ENCODE measurements around the gene AFF3.

Gene AFF3

DNA sequence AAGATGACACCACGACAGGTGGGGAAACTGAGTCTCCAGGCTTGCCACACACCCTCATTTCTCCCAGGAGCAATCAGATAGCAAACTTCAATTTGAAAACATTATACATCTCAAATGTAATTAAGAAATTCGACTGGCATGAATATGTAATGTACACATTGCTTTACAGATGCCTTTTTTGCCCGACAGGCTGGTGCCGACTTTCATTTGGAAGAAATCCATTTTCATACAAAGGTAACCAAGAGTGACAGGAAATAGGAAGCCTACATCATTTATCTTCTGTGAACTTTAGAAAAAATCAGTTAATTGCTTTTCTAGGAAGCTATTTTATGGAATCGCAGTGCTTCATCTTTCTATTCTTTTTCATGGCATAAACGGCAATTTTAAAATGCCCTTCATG is 140.3 kb downstream of the AFF3 start:
- DNase-seq = no peak

DNA sequence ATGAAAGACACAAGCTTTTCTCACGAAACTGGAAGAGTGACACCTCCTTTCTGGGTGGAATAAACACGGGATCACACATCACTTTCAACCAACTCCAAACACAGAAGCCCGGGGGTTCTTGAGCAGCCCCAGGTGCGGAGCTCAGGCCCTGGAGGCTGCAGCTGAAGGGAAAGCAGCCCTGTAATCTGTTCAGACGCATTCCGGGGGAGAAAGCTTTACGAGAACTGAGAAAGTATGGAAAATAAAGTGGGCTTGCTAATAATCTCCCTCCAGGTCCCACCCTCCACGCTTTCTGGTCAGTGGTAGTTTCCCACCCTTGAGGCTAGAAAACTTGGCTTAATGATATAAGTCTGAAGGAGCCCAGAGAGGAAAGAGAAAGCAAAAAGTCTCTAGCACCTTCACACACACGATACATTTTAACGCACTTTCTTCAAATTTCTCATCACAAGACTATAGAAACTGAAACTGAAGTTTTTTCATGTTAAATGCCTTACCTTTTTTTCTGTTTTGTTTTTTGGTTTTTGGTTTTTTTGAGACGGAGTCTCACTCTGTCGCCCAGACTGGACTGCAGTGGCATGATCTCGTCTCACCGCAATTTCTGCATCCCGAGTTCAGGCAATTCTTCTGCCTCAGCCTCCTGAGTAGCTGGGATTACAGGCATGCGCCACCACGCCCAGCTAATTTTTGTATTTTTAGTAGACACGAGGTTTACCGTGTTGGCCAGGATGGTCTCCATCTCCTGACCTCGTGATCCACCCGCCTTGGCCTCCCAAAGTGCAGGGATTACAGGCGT is 141.3 kb downstream of the AFF3 start:
- DNase-seq = no peak

DNA sequence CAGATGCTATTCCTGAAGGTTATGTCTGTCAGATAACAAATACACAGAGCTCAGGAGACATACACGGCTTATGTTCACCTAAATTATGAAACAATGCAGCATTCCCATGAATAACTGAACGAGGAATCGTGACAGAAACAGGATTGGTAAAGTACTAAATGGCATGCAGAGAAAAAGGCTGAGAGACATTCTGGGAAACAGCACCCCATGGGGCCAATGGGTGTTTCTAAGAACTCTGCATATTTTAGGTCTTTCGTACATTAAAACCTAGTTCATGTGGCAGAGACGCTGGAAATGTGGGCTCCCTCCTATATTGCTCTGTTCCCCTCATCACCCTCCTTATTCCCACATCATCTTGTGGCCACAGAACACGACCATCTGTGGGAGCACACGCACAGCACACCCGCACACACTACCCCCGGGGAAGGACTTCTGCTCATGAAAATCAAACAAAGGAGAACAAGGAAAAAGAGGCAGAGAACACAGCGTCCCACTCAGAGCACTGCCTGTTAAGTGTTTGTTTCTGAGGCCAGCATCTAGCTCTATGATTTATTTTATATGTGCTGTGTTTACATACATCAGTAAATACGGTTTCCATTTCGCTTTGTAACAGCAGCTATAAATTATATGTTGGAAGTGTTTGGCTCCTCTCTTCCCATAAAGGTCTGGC is 143.6 kb downstream of the AFF3 start:
- DNase-seq = no peak

DNA sequence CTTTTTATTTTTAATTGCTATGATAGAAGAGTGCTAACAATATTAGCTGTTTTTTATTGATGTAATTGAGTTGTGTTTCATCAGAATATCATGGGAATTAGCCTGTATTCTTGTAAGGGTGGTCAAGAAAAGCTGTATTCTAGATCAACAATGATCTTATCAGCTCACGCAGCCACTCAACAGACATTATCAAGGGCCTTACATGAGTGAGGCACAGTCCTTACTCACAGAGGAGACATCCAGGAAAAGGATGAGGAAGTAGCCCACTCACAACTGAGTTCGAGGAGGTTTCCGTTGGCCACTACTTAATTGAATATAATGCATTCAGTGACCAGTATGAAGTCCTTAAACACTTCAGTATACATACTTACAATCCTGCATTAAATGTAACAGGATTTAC is 152.5 kb downstream of the AFF3 start:
- no peak for DNase-seq

DNA sequence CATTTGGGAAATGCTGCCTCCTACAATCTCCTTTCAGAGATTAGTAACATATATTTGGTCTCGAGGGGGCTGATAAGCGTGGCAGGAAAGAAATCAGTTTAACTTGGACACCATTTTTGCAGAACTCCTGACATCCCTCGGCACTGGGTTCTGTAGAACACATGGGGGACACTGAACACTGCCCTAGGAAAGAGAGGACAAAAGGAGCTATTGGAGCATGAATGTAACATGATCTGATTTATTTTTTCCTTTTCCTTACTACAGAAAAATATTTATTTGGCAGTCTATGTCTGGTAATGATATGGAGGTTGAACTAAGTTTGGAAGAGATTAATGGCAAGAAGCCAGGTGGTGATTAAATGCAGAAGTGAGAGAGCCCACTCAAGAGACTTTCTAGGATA is 153.8 kb downstream of the AFF3 start:
- no peak for DNase-seq

DNA sequence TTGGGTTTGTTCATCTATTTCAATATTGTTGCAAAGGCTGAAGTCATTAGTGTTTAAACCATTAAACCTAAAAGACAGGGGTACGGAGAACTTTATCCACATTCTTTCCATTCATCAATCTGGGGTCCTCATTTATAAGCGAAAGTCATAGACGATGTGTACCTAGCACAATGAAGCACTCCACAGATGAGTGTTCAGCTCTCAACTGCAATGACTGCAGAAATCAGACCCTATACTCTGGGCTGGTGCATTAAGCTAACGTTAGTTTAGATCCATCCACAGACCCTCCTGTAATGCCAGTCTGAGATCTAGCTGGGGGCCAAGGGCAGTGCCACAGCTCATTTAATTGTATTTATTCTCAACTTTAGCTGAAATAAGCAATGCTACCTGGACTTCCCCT is 155.2 kb downstream of the AFF3 start:
- DNase-seq = no peak

DNA sequence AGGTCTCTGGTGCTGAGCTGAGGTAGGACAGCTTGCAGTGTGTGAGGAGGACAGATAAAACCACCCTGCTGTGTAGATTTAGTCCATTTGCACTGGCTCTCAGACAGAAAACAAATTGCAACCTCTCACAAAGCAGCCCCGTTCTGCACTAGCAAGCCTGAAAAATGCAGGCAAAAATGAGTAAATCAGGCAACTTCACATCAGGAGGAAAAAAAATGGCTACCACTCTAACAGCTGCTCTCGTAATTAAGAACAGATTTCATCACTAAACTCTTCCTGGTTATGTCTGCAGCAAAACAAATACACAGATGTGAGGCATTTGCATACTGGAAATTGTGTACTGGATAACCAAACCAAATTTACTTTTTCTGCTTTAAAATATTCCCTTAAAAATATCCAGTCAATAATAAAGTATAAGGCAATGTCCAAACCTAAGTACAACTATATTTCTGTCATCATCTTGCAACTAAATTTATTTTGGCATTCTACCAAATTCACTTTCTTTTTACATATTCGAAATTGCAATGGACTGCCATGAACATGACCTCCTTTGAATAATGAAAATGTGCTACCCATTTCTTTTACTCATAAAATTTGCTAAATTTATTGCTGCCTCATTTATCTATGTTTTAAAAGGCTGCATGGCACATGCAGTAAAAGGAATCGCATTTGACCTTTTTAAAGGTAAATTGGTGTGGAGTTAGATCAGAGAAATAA is 157.4 kb downstream of the AFF3 start:
- DNase-seq = no peak

DNA sequence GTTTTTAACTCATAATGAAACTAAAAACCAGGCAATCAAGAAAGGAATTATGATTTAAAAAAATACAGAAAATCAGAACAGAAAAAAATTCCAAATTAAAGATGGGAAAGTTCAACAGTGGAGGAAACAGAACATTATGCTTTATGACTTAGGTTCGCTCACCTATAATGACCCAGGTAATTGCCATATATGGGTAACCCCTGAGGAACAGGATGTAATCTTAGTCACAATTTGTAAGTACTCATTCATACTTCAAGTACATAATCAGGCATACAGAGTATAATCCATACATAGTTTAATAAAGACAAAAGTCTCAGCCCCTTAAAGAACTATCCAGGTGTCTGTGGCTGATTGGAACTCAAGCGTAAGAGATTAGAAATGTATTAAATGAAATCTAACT is 159.6 kb downstream of the AFF3 start:
- no peak for DNase-seq

DNA sequence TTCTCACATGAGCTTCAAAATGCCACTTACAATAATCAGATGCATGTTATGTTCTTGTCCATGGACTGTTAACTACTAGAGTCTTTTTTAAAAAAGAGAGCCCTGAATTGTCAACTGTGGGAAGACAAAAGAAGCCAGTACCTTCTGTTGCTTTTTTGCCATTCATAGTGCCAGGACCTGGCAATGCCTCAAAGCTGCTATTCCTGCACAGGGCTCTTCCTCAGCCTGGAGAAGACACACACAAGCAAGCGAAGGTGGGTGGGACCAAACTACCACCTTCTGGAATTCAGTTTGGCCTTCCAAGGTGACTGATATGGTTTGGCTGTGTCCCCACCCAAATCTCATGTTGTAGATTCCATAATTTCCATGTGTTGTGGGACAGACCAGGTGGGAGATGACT is 160.6 kb downstream of the AFF3 start:
- no peak for DNase-seq

DNA sequence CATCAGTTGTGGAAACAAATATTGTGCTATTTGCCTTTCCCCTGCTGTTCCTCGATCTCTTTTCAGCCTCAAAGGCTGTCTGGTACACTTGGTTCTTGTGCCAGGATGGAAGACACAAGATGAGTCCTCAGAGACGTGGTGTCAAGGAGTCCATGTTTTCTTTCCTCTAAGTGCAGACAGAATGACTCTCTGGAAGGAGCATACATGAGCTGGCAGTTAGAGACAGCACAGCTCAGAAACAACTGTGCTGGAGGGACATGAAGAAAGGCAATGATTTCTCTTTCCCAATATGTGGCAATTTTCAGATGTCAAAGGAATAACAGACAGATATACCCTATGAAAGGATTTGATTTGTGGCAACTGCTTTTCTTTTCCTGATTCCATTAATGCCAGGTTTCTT is 162.2 kb downstream of the AFF3 start:
- DNase-seq = no peak

DNA sequence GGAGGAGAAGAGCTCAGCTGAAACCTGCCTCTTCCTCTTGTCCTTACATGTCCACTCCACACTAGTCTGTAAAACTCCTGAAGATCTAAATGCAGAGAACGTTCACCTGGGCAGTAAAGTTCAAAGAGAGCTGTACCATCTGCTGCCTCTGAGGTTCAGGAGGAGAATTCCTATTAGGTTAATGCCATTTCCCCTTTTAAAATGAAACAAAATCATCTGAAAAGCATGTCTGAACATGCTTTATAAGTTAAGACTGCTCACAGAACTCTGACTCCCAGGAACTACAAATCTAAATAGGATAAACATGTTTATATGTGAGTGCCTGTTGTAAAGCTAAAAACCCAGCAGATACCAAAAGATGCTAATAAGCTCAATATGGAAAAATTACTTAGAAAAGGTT is 164.4 kb downstream of the AFF3 start:
- no peak for DNase-seq

DNA sequence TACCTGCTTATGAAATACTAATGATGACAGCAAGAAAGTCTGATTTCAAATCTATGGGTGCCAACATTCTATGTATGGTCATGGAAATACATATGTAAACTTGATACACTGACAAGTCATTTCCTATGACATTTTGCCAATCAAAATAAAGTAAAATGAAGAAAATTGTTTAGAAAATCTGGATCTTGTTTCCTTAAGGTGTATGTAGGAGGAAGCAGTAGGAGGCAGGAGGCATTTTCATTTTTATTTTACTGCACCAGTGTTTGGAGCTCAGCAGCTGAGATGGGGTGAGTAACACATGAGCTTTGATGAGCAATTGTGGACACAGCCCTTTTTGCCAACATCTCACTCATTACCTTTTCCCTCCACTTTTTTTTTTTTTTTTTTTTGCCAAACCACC is 167.0 kb downstream of the AFF3 start:
- DNase-seq = no peak

DNA sequence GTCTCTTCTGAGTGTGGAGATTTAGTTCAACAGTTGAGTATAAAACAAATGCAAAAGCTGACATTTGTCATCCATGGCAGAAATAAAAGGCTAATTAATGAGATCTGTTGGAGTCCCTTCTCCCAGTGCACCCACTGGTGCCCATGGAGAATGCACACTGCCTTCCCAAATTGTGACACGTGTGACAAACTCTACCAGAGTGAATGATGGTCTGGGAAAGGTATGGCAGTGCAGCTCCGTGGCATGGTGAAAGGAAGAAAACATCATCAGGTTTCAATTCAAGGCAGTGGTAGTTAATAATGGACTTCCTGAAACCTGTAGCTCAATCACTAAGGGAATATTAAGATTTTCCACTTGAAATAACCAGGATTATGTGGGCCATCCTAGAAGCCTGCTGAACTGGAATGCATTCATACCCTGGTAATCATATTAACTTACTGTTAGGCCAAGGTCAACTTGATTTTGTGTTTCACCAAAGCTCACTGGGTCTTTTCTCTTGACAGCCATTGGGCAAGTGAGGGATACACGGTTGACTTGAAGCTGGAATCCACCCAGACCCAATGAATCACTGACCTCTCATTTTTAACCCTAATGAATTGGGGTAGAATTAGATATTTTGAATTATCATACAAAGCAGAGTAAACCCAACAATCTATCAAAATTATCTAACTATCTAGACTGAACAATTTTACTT is 167.6 kb downstream of the AFF3 start:
- DNase-seq = no peak

DNA sequence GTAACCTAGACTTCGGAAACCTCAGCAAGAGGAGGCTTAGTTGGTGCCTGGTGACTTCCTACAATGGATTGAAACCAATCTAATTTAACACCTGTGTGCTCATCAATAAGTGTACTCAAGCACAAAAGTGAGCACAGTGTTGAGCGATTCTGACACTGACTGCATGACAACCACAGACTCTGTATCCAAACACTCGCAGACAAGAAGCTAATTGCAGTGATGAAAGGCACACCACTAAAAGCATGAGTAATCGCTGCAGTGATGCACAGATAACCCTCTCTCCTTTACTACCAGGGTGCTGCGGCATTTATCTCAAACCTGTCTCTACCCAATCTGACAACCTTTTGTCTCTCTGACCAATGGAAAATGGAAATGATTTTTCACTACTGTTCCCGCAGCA is 168.1 kb downstream of the AFF3 start:
- no peak for DNase-seq

DNA sequence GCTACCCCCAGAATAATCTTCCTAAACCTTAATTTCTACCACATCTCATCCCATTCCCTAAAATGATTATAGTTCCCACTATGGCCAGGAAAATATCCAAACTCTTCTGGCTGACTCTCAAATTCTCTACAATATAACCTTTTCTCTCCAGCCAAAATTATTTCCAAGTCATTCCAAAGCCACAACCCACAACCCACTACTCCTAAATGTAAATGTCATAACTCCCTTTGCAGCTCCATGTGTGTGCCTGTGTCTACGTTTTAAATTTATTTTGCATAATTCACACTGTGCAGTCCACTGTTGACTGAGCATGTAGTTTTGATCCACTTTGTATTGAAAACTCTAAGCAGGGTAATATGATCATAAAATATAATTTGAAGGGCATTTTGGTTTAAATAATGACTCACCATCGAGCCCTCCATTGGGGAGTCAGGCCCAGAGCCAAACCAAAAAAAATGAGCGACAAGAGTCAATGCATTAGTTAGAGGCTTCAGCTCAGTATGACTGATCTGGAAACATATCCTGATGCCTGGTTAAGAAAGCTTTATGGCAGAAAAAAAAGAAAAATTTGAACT is 171.0 kb downstream of the AFF3 start:
- no peak for DNase-seq

DNA sequence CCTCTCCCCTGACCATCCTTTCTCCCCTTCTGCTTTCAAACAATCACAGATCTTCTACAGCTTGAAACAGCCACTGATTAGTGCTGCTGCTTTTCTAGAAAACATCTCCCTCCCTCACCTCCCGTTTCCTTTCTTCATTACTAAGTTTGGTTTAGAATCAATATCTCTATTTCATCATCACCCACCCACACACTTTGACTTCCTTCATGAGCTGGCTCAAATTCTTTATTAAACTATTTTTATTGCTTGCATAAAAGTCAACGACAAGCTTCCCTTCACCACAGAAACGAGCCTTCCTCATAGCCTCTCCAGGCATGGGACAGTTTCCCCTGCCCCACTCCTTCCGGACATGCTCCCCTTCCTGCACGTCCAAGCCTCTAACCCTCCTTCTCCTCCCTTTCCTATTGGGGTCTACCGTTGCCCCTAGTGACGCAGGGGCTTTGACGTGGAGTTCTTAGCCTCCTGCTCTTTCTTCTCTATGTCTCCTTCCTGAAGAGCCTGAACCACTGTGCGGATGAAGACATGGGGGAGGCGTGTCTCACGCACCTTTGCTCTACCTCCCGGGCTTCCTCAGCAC is 172.0 kb downstream of the AFF3 start:
- no peak for DNase-seq

DNA sequence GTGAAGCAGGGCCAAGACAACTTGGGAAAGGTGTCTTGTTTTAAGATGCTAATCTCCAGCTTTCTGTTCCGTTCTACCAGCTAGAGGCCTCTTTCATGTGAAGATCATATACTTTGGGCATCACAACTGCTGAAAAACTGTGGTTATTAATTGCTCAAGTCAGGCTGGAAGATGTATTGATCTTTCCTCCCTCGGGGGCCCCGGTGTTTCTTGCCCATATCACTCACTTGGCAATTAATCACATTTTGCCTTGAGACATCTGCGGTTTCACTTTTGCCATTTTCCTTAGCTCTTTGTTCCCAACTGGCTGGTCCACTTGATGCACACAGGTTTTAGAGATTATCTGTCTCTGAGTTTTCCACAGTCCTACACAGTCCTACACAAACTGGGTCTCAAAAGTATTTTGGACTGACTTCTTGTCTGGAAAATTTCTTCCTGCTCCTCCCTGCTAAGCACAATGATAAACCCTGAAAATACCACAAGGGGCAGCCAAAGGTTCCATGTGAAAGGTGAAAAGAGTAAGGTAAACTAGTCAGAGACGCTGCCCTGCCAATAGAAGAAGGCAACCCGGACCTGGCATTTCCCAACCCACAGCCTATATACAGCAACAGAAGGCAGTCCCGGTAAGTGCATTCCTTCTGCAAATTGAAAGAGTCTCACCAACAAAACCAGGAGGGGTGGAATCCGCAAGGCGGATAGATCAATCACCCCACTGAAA is 181.0 kb downstream of the AFF3 start:
- DNase-seq = no peak

DNA sequence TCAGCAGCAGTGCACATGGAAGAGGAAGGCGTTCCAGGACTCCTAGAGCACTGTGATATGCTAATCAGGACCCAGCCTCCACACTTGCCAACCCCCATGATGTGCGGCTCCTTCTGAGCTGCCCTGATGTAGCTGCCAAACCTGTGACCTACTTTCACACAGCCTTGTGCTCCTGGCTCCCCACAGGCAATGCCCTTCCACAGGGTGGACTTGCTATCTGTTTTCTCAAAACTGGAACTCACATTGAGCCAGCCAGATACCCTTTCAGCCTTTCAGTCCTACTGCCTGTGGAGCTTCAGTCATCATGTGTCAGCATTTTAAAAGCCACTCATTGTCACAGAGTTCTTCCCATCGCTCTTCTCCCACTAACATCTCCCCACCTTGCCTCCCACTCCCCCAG is 181.6 kb downstream of the AFF3 start:
- no peak for DNase-seq

DNA sequence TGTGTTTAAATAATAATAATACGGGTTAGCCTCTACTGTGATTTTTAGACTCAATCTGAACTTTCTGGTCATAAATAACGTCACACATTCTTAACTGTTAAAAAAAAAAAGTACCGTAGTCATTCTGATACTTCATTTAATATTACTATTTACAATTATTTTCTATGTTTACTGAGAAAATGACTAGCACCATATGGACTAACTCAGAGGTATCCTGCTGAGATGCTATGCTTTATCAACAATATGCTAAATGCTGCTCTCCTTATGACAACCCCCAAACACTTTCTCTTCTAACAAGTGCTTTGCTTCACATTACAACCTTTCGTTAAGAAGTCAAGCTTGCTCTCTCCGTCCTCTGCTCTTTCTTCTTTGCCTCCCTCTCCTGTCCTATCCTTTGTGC is 182.1 kb downstream of the AFF3 start:
- DNase-seq = no peak

DNA sequence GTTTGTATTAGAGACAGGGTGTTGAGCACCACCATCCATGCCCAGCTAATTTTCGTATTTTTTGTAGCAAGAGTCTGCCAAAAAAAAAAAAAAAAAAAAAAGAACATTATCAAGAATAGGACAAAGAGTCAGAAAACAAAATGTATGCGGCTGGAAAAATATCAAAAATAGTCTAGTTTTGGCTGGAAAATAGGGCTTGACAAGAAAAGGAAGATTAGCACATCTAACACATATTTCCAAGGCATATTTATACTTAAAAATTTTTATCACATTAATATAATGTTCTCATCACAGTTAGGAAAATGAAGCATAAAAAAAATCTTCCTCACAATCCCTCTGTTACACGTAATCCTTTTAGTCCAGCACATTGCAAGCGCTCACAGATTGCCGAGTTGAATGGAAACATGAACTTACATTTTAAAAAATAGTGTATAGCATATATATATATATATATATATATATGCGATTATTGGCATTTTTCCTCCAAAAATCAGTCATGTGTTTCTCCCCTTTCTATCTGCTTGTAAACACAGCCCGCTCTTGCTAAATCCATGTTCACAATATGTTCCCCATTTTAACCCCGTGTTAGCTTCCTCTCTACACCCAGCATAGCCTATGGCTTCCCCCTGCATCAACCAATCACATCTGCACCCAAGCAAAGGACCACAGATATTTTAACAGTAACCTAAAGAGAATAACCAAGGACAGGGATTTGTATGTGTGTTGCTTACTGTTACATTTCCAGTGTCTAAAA is 183.0 kb downstream of the AFF3 start:
- no peak for DNase-seq
